B cell (primary cell): ENCODE results near the gene ORAI3. TPM values are rescaled to one million over a fixed set of nuclear protein-coding genes. Genes with fewer than 3 reads are reported as not detected.

Experiments used
- ATAC-seq: fragments of 200-7000 bp; cut with Tn5 transposase; one replicate; pipeline ENCODE4 v1.10.0; 2021; ENCODE audit warnings: low read depth, mild to moderate bottlenecking, moderate number of reproducible peaks, moderate library complexity
- CTCF ChIA-PET: fragments of 350-600 bp; sonication (Branson Sonifier 250); formaldehyde crosslinking; loops from one replicate; lab custom pipeline; 2021; ENCODE audit warnings: antibody characterized with exemption, inconsistent platforms; lab: Charles Lee
- POLR2A ChIA-PET: fragments of 350-600 bp; sonication (Branson Sonifier 250); formaldehyde crosslinking; loops from one replicate; lab custom pipeline; 2021; ENCODE audit warnings: antibody characterized with exemption; lab: Charles Lee
- DNase-seq: peaks from one replicate; pipeline ENCODE4 v3.0.0; 2013
- H2AFZ ChIP-seq: 2 replicates; pipeline ENCODE4 v1.6.1; 2012; ENCODE audit warnings: mild to moderate bottlenecking, low read depth, low read length; ENCODE audit not compliant: insufficient read depth, poor library complexity, severe bottlenecking
- H3K27ac ChIP-seq, 2 donors: 1 replicate in 1 of 2; 2 replicates in 1 of 2; pipeline ENCODE4 v1.5.1; 2012 to 2013; ENCODE audit warnings: low read length in 2 of 2, mild to moderate bottlenecking in 2 of 2, moderate library complexity in 1 of 2
- H3K27me3 ChIP-seq, 4 experiments: fragments of 200-600 bp in 1 of 4; sonication (generic) in 1 of 4; replicated peaks in 1 of 4; 1 replicate in 2 of 4; 2 replicates in 2 of 4; pipeline versions ENCODE4 v1.6.1 to v1.7.0; 2013 to 2016; ENCODE audit warnings: low read length in 3 of 4, mild to moderate bottlenecking in 2 of 4, mixed read lengths in 1 of 4, moderate library complexity in 1 of 4; ENCODE audit not compliant: insufficient read depth in 4 of 4, control insufficient read depth in 3 of 4; ENCODE audit errors: control extremely low read depth in 1 of 4
- H3K36me3 ChIP-seq, 2 experiments: replicated peaks in 1 of 2; 1 replicate in 1 of 2; 2 replicates in 1 of 2; pipeline versions ENCODE4 v1.6.1 to v1.7.1; 2013; ENCODE audit warnings: low read length in 1 of 2; ENCODE audit not compliant: insufficient read depth in 2 of 2, control insufficient read depth in 1 of 2; ENCODE audit errors: control extremely low read depth in 1 of 2, extremely low read depth in 1 of 2
- H3K4me1 ChIP-seq, 2 donors: fragments of 200-600 bp in 1 of 2; sonication (generic) in 1 of 2; 1 replicate in 1 of 2; 2 replicates in 1 of 2; pipeline versions ENCODE4 v1.5.1 to v1.6.1; 2013 to 2017; ENCODE audit warnings: low read length in 2 of 2; ENCODE audit not compliant: control insufficient read depth in 2 of 2, insufficient read depth in 2 of 2
- H3K4me2 ChIP-seq: replicated peaks from 2 replicates; pipeline ENCODE3; 2012; ENCODE audit warnings: mild to moderate bottlenecking, low read depth, low read length; ENCODE audit not compliant: poor library complexity, severe bottlenecking
- H3K4me3 ChIP-seq, 5 experiments: fragments of 200-600 bp in 1 of 5; sonication (generic) in 1 of 5; 1 replicate in 3 of 5; 2 replicates in 2 of 5; pipeline versions ENCODE4 v1.5.1 to v1.7.0; 2011 to 2016; ENCODE audit warnings: low read length in 4 of 5, mild to moderate bottlenecking in 4 of 5, low read depth in 2 of 5, control low read depth in 1 of 5, moderate library complexity in 1 of 5; ENCODE audit not compliant: insufficient read depth in 1 of 5; ENCODE audit errors: control extremely low read depth in 1 of 5, extremely low read depth in 1 of 5
- H3K79me2 ChIP-seq: fragments of 200-600 bp; sonication (generic); one replicate; pipeline ENCODE4 v1.6.0; 2016; ENCODE audit warnings: low read length; ENCODE audit not compliant: control insufficient read depth, insufficient read depth
- H3K9ac ChIP-seq: fragments of 200-600 bp; sonication (generic); 2 replicates; pipeline ENCODE4 v1.6.1; 2017; ENCODE audit warnings: mild to moderate bottlenecking, low read length, moderate library complexity
- H3K9me3 ChIP-seq, 3 donors: one replicate each; pipeline versions ENCODE4 v1.6.1 to v1.7.1; 2013; ENCODE audit warnings: low read length in 2 of 3; ENCODE audit not compliant: control insufficient read depth in 2 of 3, insufficient read depth in 1 of 3; ENCODE audit errors: control extremely low read depth in 1 of 3
- H4K20me1 ChIP-seq: 2 replicates; pipeline ENCODE4 v1.6.0; 2012; ENCODE audit warnings: mild to moderate bottlenecking, low read length; ENCODE audit not compliant: insufficient read depth, control insufficient read depth, poor library complexity, severe bottlenecking
- H3K27ac Mint-ChIP-seq: one replicate; pipeline ENCODE4 v1.8.0; 2021; ENCODE audit warnings: mixed read lengths
- H3K27me3 Mint-ChIP-seq: one replicate; pipeline ENCODE4 v1.8.0; 2021; ENCODE audit warnings: mixed read lengths
- H3K4me1 Mint-ChIP-seq: one replicate; pipeline ENCODE4 v1.8.0; 2021; ENCODE audit warnings: mixed read lengths
- H3K4me3 Mint-ChIP-seq: one replicate; pipeline ENCODE4 v1.8.0; 2021; ENCODE audit warnings: mixed read lengths
- H3K9me3 Mint-ChIP-seq: one replicate; pipeline ENCODE4 v1.8.0; 2022; ENCODE audit warnings: mixed read lengths; ENCODE audit not compliant: insufficient read depth
- CTCF ChIP-seq: fragments of 200-600 bp; IDR thresholded peaks from one replicate; pipeline ENCODE4 v1.8.0; 2022; ENCODE audit warnings: antibody characterized with exemption, mild to moderate bottlenecking
- EZH2 ChIP-seq: IDR thresholded peaks from 2 replicates; pipeline ENCODE4 v1.6.1; 2012; ENCODE audit warnings: borderline replicate concordance, low read depth, mild to moderate bottlenecking, moderate library complexity, low read length; ENCODE audit not compliant: insufficient read depth, poor library complexity, severe bottlenecking
- WGBS: methylation state at CpG from one replicate; pipeline ENCODE4 v1.1.5; 2013; ENCODE audit warnings: missing lambda C conversion rate; ENCODE audit not compliant: insufficient coverage; 5-methylcytosine and 5-hydroxymethylcytosine counted together
- intact Hi-C: fragments of 100-400 bp; cut with micrococcal nuclease; formaldehyde crosslinking; loops from one replicate; pipeline ENCODE4 v1.10.0; 2022
- polyA plus RNA-seq: library from polyadenylated mRNA; depleted of rRNA; stranded (reverse); fragments of >200 nt; gene quantifications from 2 replicates; pipeline ENCODE4 v1.2.3, GENCODE V29; 2012
- total RNA-seq, 2 donors: library from RNA; stranded (reverse); fragments of 120-200 nt in 1 of 2; gene quantifications; 1 replicate in 1 of 2; 2 replicates in 1 of 2; pipeline versions ENCODE4 v1.2.3 to v1.2.4, GENCODE V29; 2013 to 2022

The ORAI3 gene
- total and polyA plus RNA-seq, 2 donors (not counting 1 experiment from before 2014, with no cell fraction given), result 32.2 to 51.8 TPM

GRCh38 chr16:30901201-30902028 lies 47.5 kb upstream of the ORAI3 start:
- Mint-ChIP-seq H3K9me3 (peaks cover 3% of the 10 kb centered on the region), H3K27me3 (no peaks in the 10 kb centered on the region), H3K27ac (peak overlapping the region; percentile 73), H3K4me1 (peaks cover 34% of the 10 kb centered on the region), H3K4me3 (peak overlapping the region; percentile 76)
- POLR2A ChIA-PET, result interaction anchor here (0.5 to 2.4 kb wide), 9 partner anchors 21 to 329 kb away, joined by 3 to 13 read pairs (median 3); partner anchors contain the start of genes ORAI3 and SRCAP
- DNase-seq (no peak), ATAC-seq (no peak)
- Histone ChIP-seq H3K9me3 (peaks cover 0 to 17% (median 0%) of the 10 kb centered on the region in 3 donors), H4K20me1 (no peaks in the 10 kb centered on the region), H3K4me3 (peak overlapping the region; percentile 36 to 82 (median 49)), H3K9ac (peak overlapping the region; percentile 78), H3K36me3 (no peaks in the 10 kb centered on the region), H2AFZ (peak overlapping the region; percentile 98), H3K4me2 (peak overlapping the region; percentile 83), H3K79me2 (no peaks in the 10 kb centered on the region), H3K27ac (peak overlapping the region in 1 of 2 donors; percentile 27), H3K4me1 (peaks cover 35 to 49% of the 10 kb centered on the region in 2 donors), H3K27me3 (no peaks in the 10 kb centered on the region)
- CTCF ChIA-PET, result interaction anchor here (0.7 to 6.1 kb wide), 26 partner anchors 9 to 541 kb away, joined by 3 to 138 read pairs (median 4); partner anchors contain the start of genes BCL7C and ZNF843
- TF ChIP-seq EZH2, result no peak
- TF ChIP-seq CTCF, result no peak
- 0% methylated on average over 1 of the region's 6 CpGs for WGBS
- intact Hi-C loops, result loop anchor here (1.0 to 5.0 kb wide), 5 partner anchors 21 to 139 kb away; partner anchors contain the start of genes CFAP119 and RNF40
